Stimulated activated CD4-positive, alpha-beta T cell treated with anti-CD3 and anti-CD28 coated beads, Interleukin-12 subunit alpha, Interleukin-12 subunit beta, amount 100 ng/mL, for 48 hours (primary cell): ENCODE data around the gene MEIS2.

Source experiments
- DNase-seq, 3 donors: peaks; one replicate each; pipeline ENCODE4 v3.0.0-alpha.2; 2020; ENCODE audit warnings: low read depth in 2 of 3, low spot score in 1 of 3

The MEIS2 gene

GRCh38 chr15:36903922-36904556 lies 196.3 kb downstream of the MEIS2 start:
- no peak for DNase-seq

- no peak for DNase-seq
These were observed 197.2 kb downstream of the MEIS2 start for GRCh38 chr15:36903195-36903594.

- no peak for DNase-seq
These were observed 199.3 kb downstream of the MEIS2 start for GRCh38 chr15:36901012-36901411.

GRCh38 chr15:36899696-36900095 lies 200.7 kb downstream of the MEIS2 start:
- no peak for DNase-seq

GRCh38 chr15:36898536-36899126 lies 201.7 kb downstream of the MEIS2 start:
- no peak for DNase-seq

- no peak for DNase-seq
These were observed 202.5 kb downstream of the MEIS2 start for GRCh38 chr15:36897834-36898233.

GRCh38 chr15:36896949-36897348 lies 203.4 kb downstream of the MEIS2 start:
- no peak for DNase-seq

- no peak for DNase-seq
These were observed 206.3 kb downstream of the MEIS2 start for GRCh38 chr15:36894075-36894474.

- no peak for DNase-seq
These were observed 207.1 kb downstream of the MEIS2 start for GRCh38 chr15:36893276-36893675.

GRCh38 chr15:36888011-36888992 lies 212.0 kb downstream of the MEIS2 start:
- DNase-seq: no peak

- DNase-seq: no peak
These were observed 213.0 kb downstream of the MEIS2 start for GRCh38 chr15:36887214-36887961.

GRCh38 chr15:36886701-36887100 lies 213.6 kb downstream of the MEIS2 start:
- DNase-seq: no peak

- DNase-seq: no peak
These were observed 214.2 kb downstream of the MEIS2 start for GRCh38 chr15:36886191-36886590.

- DNase-seq: no peak
These were observed 214.6 kb downstream of the MEIS2 start for GRCh38 chr15:36885771-36886170.

- DNase-seq: no peak
These were observed 215.3 kb downstream of the MEIS2 start for GRCh38 chr15:36884936-36885635.

GRCh38 chr15:36884518-36884875 lies 215.9 kb downstream of the MEIS2 start:
- no peak for DNase-seq

GRCh38 chr15:36883713-36884517 lies 216.4 kb downstream of the MEIS2 start:
- peak; percentile 58 to 74 (median 64) for DNase-seq

- DNase-seq: no peak
These were observed 217.7 kb downstream of the MEIS2 start for GRCh38 chr15:36882487-36883131.

- no peak for DNase-seq
These were observed 218.3 kb downstream of the MEIS2 start for GRCh38 chr15:36882056-36882455.
